Astrocyte (in vitro differentiated cells and primary cell): ENCODE measurements around the gene ZNF407.

ENCODE experiments used
- EZH2 ChIP-seq: IDR thresholded peaks from 2 replicates; pipeline ENCODE4 v1.6.1; 2012; ENCODE audit warnings: mild to moderate bottlenecking, low read length, inconsistent platforms; ENCODE audit not compliant: insufficient read depth
- TF ChIP-seq, protein P1 (sequence below): IDR thresholded peaks from 2 replicates; pipeline ENCODE4 v1.5.1; 2011; ENCODE audit warnings: low read depth, mild to moderate bottlenecking, inconsistent platforms, low read length, moderate library complexity; ENCODE audit not compliant: insufficient read depth

DNA sequence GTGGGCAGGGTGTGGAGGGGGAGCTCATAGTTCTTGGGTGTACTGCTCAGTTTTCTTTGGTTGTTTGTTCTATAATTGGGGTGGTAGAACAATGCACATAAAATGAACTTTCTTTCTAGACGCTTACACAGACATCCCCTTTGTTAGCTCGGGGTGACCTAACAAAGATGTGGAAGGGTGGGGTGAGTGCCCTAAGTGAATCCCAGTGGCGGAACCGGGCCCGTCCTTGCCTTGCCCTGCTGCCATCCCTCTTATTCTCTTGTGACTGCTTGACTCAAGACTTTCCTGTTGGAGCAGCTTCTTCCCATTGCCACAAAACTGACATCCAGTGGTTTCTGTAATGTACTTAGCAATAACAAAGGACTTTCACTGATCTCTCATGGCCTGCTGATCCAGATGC, 343.2 kb downstream of the ZNF407 start:
- TF ChIP-seq, protein P1, sequence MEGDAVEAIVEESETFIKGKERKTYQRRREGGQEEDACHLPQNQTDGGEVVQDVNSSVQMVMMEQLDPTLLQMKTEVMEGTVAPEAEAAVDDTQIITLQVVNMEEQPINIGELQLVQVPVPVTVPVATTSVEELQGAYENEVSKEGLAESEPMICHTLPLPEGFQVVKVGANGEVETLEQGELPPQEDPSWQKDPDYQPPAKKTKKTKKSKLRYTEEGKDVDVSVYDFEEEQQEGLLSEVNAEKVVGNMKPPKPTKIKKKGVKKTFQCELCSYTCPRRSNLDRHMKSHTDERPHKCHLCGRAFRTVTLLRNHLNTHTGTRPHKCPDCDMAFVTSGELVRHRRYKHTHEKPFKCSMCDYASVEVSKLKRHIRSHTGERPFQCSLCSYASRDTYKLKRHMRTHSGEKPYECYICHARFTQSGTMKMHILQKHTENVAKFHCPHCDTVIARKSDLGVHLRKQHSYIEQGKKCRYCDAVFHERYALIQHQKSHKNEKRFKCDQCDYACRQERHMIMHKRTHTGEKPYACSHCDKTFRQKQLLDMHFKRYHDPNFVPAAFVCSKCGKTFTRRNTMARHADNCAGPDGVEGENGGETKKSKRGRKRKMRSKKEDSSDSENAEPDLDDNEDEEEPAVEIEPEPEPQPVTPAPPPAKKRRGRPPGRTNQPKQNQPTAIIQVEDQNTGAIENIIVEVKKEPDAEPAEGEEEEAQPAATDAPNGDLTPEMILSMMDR, result no peak
- TF ChIP-seq EZH2, result no peak
